ENCODE results near the gene SPATA32. TPM values are rescaled to one million over a fixed set of nuclear protein-coding genes. Genes with fewer than 3 reads are reported as not detected.
"Not testable (repeated sequence)": the region's sequence is repeated elsewhere in the genome, so short reads cannot be mapped to it uniquely, and the experiment has no call there.

SPATA32 gene, protein sequence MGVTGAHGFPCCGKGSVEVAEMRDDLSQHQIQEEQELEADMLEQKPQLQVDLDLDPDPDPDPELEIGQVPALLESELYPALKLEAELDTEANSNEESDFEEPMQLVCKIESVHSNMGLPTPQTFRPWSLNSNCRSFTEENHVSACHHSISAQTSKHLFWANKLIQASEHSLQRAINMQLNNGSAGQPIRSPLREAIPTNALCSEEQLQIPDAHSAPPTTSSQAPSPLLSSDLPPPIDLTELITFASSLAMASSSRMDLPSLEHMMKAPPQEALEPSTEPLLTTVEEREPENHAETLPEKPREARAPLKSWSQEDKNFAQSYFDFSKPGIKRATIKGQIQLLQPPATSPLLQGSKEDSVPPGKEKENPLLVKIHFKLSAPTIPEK
- total RNA-seq (ENCODE audit: insufficient read depth, low replicate concordance), result not detected

DNA sequence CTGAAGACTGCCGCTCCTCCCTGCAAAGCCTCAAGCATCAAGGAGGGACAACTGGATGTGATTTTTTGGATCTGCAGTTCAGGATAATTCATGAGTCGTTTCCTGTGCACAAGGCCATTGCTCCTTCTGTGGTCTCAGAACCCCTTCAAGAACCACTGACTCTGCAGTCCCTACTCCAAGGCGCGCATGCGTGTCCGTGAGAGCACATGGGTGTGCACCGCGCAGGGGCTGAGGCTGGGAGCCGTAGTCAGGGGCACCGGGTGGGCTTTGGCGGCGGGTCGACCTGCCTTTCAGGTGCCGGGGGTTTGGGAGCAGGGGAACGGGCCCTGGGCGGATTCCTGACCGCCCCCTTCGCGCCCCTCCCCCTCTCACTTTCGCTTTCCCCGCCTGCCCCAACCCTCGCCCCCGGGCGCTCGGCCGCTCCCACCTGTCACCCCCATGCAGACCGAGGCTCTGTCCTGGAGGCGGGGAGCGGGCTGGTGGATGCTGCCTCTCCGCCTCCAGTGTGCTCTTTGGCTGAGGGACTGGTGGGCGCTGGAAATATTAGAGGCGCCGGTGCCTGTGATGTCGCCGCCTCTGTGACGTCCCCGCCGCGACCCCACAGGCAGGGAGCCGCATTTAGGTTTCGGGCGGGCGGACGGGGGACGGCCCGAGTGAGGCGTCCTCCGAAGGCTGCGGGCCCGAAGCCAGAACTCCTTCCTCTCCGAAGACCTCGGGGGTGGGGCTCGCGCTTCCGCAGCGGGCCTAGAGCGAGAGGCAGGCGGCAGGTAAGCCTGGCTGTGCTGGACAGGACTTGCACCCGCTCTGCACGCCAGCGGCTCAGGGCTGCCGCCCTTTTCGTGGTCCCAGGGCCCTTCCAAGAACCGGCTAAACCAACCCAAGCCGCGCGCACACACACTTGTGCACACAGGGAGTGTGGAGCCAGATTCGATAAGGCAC, at the start of gene SPATA32:
Gene SPATA32, minus strand, starts transcription at position 518 of the 939 bp plus-strand sequence. Its CDS starts 78 bp downstream, at position 440.
- peak; percentile 53 for DNase-seq (ENCODE audit: low spot score)

GRCh38 chr17:45311401-45311759, 49.5 kb upstream of the SPATA32 start:
- DNase-seq (ENCODE audit: low spot score), result no peak

DNA sequence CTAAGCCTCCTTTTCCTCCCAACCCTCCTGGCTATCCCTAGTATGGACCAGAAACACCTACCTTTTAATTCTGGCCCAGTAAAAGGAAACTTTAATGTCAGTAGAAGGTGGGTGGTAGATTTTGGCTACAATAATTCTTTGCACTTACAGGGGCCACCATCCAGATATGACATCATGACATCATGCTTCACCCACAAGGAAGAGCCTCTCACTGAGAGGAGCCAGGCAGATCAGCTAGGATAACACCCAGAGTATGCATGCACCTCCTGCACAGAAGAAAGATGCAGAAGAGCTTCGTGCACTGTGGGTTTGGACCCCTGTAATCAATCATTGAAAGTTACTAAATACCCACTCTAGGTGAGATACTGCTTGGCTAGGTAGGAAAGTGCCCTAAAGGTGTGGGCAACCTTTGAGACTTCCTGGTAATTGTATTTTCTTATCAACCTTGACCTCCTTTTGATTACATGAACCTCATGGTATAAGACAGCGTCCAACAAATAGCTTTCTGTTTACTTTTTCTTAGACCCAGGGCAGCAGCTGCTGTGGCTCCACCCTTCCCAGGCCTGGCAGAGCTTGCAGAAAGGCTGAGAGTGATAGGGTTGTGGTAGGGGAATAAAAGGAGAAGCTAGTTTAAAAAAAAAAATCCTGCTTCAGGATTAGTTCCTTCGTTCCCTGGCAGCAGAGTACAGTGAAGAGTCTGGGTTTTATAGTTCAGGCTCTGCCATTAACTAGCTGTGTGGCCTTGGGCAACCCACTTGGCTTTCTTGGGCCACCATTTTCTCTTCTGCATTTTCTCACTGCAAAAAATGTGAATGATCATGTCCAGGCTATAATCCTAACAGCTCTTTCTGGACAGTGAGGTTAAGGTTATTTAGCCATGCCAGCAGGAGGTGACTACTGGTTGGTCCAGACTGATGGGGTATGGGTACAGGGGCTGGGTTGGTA, 48.8 kb upstream of the SPATA32 start:
- DNase-seq (ENCODE audit: low spot score), result peak; percentile 85

GRCh38 chr17:45309400-45309799, 47.5 kb upstream of the SPATA32 start:
- DNase-seq (ENCODE audit: low spot score), result no peak

- no peak for DNase-seq (ENCODE audit: low spot score)
Observed at GRCh38 chr17:45308840-45309239, 46.9 kb upstream of the SPATA32 start.

DNA sequence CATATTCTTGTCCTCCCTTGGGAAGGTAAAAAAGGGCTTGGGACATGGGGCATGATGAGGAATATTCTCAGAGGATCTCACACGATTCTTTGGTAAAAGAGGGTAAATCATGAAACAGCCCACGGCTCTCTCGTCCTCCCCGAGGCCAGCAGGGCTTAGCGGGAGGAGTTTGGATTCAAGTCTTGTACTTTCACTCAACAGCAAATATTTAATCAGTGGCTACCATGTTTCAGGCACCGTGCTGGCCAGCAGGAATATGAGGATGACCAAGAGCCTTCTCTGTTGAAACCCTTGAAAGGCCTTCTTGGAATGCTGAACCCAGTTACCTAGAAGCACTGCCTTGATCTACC, 46.1 kb upstream of the SPATA32 start:
- no peak for DNase-seq (ENCODE audit: low spot score)

- peak; percentile 86 for DNase-seq (ENCODE audit: low spot score)
Observed at GRCh38 chr17:45307290-45308015, 45.6 kb upstream of the SPATA32 start.

DNA sequence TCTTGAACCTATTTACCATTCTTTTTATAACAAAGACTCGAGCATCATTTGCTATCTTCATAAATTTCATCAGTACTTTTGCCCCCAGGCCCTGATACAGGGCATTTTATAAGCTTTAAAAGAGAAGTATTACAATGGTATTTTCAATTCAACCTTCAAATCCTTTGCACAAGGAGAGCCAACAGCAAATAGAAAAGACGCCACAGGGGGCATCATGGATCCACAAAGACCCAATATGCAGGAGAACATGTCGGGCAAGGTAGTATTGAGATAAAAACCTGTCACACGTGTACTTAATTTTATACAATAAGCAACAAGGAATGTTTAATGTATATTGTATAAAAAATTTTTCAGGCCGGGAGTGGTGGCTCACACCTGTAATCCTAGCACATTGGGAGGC, 44.7 kb upstream of the SPATA32 start:
- DNase-seq (ENCODE audit: low spot score), result no peak

- no peak for DNase-seq (ENCODE audit: low spot score)
Observed at GRCh38 chr17:45306094-45306493, 44.2 kb upstream of the SPATA32 start.

- no peak for DNase-seq (ENCODE audit: low spot score)
Observed at GRCh38 chr17:45305530-45306087, 43.7 kb upstream of the SPATA32 start.

DNA sequence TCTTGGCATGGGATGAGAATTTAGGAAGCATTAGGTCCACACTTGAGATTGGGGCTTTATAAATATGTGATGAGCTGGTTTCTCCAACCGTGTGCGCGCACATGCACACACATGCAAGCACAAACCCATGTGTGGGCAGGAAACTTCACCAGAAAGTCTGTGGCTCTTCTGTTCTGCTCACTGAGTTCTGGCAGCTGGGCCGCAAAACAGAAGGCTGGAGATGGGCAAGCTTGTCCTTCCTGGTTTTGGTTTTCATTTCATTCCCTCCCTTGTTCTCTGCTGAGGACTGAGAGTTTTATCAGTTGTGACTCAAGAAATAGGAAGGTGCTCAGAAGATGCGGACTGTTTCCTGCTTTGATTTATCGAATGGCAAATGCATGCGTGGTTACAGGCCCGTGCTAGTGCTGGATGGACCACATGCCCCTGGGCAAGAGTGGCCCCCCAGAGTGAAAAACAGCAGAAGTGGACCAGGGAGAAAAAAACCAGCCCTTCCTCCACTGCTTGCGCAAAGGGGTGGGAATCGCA, 40.8 kb upstream of the SPATA32 start:
- peak; percentile 58 for DNase-seq (ENCODE audit: low spot score)

- DNase-seq (ENCODE audit: low spot score), result not testable (repeated sequence)
Observed at GRCh38 chr17:45302220-45302619, 40.3 kb upstream of the SPATA32 start.

GRCh38 chr17:45301674-45302073, 39.8 kb upstream of the SPATA32 start:
- DNase-seq (ENCODE audit: low spot score), result no peak

- DNase-seq (ENCODE audit: low spot score), result no peak
Observed at GRCh38 chr17:45300060-45300751, 38.3 kb upstream of the SPATA32 start.

- DNase-seq (ENCODE audit: low spot score), result peak; percentile 82
Observed at GRCh38 chr17:45299361-45299760, 37.5 kb upstream of the SPATA32 start.

DNA sequence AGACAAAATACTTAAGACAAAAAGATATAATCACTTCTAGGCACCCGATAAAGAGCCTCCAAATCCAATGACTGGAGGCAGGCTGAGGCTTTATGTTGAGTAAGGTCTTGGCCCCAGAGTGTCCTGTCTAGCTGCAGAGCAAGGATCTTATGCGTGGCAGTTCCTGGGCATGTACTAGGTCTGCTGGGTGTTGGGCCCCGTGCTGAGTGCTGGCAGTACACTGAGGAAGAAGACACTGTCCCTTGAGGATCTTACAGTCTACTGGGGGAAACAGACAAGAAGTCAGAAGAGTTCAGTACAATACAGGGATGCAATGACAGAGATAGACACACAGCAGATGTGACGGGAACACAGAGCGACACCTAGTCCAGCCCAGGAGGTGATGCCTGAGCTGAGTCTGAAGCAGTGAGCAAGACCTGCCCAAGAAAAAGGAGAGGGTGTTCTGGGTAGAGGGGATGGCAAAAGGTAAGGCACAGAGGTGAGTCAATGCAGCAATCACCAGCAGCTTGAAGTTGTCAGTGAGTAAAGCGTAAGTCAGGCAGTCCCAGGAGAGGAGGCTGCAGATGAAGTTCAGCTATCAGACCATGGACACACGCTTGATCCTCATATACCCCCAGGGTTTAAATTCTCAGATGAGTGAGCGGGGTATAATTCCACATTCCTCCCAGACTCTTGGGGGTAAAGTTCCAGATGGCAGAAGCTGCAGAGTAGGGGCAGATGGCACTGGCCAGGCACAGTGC, 36.8 kb upstream of the SPATA32 start:
- no peak for DNase-seq (ENCODE audit: low spot score)

DNA sequence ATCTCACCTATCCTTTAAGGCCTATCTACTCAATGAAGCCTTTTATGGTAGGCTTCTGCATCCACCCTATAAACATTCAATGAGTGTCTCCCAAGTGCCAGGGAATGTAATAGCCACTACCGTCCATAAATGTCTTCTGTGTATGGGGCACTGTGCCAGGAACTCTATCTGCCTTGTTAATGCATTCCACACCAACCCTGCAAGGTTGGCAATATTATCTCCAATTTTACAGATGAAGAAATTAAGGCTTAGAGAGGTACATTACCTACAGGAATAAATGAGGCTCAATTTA, 34.9 kb upstream of the SPATA32 start:
- DNase-seq (ENCODE audit: low spot score), result no peak

DNA sequence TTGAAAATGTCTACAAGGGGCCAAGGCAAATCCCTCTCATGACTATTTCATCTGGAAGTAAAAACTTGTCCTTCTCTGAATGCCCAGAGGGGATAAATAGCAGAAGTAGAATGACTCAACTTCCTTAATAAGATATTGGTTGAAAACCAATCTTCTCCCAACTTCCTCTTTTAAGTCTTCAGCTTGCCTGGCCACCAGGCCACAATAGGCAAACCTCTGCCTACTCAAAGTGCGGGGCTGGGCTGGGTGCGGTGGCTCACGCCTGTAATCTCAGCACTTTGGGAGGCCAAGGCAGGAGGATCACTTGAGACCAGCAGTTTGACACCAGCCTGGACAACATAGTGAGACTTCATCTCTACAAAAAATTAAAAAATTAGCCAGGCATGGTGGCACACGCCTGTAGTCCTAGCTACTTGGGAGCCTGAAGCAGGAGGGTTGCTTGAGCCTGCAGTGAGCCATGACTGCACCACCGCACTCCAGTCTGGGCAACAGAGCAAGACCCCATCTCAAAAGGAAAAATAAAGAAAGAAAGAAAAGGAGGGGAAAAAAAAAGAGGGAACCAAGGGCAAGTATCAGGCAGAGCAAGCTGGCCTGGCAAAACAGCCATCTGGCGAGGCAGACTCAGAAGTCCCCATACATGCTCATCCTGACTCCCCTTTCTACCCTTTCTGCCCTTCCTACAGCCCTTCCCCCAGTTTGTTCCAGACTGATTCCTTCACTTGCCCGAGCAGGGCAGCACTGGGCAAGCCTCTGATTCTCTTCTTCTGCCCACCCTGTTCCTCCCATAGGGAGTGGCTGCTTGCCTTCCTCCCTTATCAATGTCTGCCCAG, 34.3 kb upstream of the SPATA32 start:
- no peak for DNase-seq (ENCODE audit: low spot score)

Data from umbilical cord (tissue), 2 donors.